HG03039 (cell line): ENCODE data around the gene CTTN.

Experiments used
- ATAC-seq: cut with Tn5 transposase; IDR thresholded peaks from one replicate; pipeline ENCODE4 v1.9.1; 2021; ENCODE audit warnings: mild to moderate bottlenecking, moderate library complexity; ENCODE audit not compliant: unreplicated experiment

The CTTN gene

GRCh38 chr11:70397983-70398833, at the start of gene CTTN:
CTTN (plus strand) TSS chr11:70398529; CDS start chr11:70407298, 8,769 bp downstream.
- ATAC-seq: no peak

DNA sequence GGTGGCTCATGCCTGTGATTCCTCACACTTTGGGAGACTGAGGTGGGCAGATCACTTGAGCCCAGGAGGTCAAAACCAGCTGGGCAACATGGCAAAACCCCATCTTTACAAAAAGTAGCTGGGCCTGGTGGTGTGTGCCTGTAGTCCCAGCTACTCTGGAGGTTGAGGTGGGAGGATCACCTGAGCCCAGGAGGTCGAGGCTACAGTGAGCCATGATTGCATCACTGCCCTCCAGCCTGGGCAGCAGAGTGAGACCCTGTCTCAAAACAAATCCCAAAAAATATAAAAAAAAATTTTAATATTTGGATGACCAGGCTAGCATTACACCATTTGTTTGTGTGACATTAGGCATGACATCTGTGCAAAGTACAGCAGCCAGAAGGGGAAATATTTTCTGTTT, 49.7 kb upstream of the CTTN start:
- no peak for ATAC-seq

DNA sequence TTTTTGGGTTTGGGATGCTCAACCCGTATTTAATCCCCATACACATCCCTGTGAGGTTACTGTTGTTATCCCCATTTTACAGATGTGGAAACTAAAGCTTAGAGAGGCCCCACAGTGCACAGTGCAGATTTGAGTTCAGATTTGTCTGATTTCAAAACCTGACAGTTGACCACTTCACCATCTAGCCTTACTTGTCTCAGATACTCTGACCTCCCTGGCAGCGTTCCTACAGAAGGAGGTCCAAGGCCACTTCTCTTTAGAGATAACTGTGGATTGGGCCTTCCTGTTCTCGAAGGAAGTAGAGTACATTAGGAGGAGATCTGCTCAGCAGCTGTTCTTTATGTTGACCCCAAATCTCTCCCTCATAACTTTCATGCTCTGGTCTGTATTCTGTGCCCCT, 46.7 kb upstream of the CTTN start:
- ATAC-seq: no peak

- ATAC-seq: no peak
Measured at GRCh38 chr11:70352100-70352499, 46.2 kb upstream of the CTTN start.

DNA sequence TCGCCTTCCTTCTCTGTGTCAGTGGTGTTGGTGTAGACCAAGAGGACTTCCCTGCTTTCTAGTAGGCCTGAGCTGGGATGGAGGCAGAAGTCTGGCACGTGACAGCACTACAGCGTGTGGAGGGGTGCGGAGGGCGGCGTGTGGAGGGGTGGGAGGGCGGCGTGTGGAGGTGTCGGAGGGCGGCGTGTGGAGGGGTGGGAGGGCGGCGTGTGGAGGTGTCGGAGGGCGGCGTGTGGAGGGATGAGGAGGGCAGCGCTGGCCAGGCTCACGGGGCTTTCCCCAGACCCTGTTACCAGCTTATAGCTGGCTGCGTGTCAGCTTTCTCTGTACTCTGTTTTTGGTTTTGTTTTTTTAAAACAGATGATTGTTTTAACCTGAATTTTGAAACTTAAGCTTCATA, 45.7 kb upstream of the CTTN start:
- no peak for ATAC-seq

DNA sequence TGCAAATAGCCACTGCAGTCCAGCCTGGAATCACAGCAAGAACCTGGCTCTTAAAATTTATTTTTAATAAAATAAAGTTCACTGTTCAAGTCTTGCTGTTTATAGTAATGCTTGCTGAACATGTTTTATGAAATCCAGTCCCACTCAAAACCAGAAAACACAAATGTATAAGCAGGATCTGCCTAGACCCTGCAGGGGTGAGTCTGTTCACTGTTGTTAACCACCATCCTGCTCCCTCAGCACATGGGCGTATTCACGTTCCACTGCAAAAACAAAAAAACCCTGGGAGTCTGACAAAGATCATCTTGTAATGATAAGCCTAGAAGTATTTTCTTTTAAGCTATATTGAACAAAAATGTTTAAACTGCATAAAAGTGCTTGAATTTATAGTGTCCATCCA, 45.0 kb upstream of the CTTN start:
- ATAC-seq: no peak

DNA sequence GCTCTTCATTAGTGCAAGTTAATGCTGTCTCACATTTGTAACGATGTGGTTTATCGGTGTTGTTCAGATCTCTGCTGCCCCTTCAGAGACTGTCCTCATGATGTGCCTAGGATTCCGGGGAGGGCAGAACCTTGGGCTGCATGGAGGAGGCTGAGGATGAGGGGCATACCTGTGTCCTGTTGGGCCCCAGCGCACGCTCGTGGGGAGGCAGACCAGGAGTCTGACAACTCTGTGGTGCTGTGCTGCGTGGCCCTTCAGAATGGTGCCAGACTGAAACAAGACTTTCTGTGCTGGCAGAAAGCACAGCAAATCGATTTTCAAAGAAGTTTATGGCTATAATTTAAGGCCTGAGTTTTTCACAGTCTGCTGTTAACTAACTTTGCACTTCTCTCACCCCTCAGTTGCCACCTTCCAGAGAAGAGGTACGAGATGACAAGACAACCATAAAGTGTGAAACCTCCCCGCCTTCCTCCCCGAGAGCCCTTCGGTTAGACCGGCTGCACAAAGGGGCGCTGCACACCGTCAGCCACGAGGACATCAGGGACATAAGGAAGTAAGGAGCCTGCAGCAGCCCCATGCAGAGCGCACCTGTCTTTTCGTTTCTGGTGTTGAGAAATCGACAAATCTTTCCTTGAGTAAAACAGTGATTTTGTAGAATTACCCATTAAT, 44.3 kb upstream of the CTTN start:
- ATAC-seq: no peak

- ATAC-seq: no peak
Measured at GRCh38 chr11:70354629-70355028, 43.7 kb upstream of the CTTN start.

DNA sequence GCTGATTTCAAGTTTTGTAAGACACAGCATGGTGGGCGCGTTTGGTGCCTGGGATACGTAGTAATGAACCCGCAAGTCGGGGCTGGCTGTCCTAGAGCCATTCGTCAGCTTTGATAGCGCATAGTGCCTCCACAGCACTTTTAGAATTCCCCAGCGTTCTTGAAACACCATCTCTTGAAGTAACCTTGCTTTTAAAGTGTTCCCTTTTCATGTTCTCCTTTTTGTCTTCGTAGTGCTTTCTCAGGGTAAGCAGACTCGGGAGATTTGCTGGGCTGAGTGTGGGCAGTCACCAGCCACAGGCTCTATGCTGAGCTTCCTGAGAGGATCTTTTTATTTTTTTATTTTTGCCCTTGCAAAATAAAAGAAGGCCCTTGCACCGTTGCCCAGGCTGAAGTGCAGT, 39.6 kb upstream of the CTTN start:
- no peak for ATAC-seq

GRCh38 chr11:70359451-70360205, 38.7 kb upstream of the CTTN start:
- ATAC-seq: no peak

GRCh38 chr11:70360211-70360610, 38.1 kb upstream of the CTTN start:
- ATAC-seq: no peak

- no peak for ATAC-seq
Measured at GRCh38 chr11:70364178-70364577, 34.2 kb upstream of the CTTN start.

- no peak for ATAC-seq
Measured at GRCh38 chr11:70364745-70365543, 33.4 kb upstream of the CTTN start.

GRCh38 chr11:70365544-70365927, 32.8 kb upstream of the CTTN start:
- ATAC-seq: no peak

GRCh38 chr11:70367071-70367470, 31.3 kb upstream of the CTTN start:
- no peak for ATAC-seq

DNA sequence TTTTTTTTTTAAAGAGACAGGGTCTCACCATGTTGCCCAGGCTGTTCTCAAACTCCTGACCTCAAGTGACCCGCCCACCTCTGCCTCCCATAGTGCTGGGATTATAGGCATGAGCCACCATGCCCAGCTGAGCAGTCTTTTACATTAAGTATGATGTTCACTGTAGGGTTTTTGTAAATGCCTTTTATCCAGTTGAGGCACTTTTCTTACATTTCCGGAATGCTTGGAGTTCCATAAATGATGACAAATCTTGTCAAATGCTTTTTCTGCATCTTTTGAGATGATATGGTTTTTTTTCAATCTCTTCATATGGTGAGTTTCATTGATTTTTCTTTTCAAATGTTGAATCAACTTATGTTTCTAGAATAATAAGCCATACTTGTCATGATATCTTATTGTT, 29.4 kb upstream of the CTTN start:
- ATAC-seq: no peak

DNA sequence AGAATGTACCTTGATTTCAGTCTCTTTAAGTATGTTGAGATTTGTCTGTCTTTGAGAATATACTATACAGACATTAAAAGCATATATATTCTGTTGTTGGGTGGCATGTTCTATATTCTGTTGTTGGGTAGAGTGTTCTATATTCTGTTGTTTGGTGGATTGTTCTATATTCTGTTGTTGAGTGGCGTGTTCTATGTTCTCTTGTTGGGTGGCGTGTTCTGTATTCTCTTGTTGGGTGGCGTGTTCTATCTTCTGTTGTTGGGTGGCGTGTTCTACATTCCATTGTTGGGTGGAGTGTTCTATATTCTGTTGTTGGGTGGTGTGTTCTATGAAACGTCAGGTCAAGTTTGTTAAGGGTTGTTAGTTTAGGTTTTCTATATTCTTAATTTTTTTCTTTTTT, 27.1 kb upstream of the CTTN start:
- no peak for ATAC-seq

- ATAC-seq: no peak
Measured at GRCh38 chr11:70372076-70372475, 26.3 kb upstream of the CTTN start.

DNA sequence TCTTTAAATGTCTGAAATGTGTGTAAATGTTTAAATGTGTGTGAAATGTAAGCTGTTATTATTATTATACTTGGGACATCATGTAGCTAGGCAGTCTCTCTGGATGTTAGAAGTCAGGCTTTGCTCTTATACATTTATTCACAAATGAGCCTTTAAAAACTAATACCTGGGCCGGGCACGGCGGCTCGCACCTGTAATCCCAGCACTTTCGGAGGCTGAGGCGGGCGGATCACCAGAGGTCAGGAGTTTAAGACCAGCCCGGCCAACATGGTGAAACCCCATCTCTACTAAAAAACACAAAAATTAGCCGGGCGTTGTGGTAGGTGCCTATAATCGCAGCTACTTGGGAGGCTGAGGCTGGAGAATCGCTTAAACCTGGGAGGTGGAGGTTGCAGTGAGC, 21.7 kb upstream of the CTTN start:
- ATAC-seq: no peak

DNA sequence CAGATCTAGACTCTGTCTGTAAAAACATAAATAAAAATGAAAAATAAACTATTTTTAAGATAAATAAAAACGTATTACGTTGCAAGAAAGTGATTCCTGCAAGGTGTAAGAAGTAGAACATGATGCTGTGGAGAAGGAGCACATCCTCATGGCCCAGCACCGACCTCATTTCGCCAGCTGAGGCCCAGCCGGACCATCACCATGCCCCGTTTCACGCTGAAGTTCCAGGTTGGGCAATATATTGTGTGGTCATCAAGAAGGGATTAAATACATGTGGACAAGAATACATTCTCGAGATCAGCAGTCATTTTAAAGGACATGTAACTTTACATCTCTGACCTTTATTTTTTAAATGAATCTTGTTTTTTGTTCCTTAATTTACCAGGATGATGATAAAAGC, 20.7 kb upstream of the CTTN start:
- no peak for ATAC-seq
